ENCODE results near the gene ANKS1A.

Gene ANKS1A

DNA sequence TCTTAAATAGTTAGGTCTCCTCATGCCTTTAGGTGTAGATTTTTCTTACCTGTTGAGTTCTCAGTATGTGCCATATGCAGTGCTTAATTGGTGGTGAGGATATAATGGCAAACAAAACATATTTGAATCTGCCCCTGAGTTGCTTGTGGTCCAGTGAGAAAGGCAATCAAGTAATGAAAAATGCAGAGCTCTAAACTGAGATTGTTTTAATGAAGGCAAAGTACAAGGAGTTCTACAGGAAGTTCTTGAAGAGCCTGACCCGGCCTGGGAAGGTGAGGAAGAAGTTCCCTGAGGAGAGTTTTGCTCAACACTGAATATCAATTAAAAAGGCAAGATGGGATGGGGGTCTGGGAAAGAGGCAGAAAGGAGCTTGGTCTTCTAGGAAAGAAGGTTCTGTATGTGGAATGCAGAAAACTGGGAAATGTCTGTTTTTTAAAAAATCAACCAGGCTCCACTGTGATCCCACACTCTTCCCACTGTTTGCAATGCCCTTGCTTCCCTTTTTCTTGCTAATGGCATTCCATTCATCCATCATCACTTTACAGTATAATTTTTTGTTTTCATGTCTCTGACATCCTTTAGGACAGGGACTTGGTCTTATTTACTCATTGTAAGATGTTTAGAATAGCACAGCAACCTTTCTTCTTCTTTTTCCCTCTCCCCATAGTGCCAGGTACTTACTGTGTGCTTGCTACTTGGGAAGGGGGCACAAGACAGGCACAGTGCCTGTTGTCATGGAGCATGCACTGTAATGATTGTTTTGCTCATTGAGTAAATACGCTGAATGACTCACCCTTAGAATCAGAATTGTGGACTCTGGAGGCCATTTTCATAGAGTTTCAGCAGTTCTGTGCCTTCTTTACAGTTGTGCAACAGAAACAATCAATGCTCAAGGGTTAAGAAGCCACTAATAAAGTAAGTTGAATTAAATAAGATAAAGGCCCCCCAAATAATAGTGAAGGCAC lies 64.3 kb downstream of the ANKS1A start:
- Histone ChIP-seq H3K36me3 (ENCODE audit: insufficient read depth, low read length) (no peaks in the 10 kb centered on the region), H3K9ac (ENCODE audit: low read depth, low read length, poor library complexity, severe bottlenecking) (no peak overlapping the region), H3K4me2 (ENCODE audit: low read depth, low read length, poor library complexity, severe bottlenecking) (no peak overlapping the region), H3K9me3 (ENCODE audit: insufficient read depth, low read depth, low read length) (no peaks in the 10 kb centered on the region), H3K4me1 (ENCODE audit: insufficient read depth, low read length, poor library complexity, severe bottlenecking) (peaks cover 5% of the 10 kb centered on the region), H4K20me1 (ENCODE audit: insufficient read depth, low read length, poor library complexity, severe bottlenecking) (peaks cover 2% of the 10 kb centered on the region), H3F3A (ENCODE audit: low read depth) (no peaks in the 10 kb centered on the region), H3K27me3 (ENCODE audit: insufficient read depth, low read length, poor library complexity, severe bottlenecking) (no peaks in the 10 kb centered on the region), H2AFZ (ENCODE audit: low read length) (no peak overlapping the region), H3K4me3 (ENCODE audit: low read length, poor library complexity, severe bottlenecking) (no peak overlapping the region), H3K9me2 (replicated peaks; ENCODE audit: low read depth, low read length) (no peaks in the 10 kb centered on the region), H3K79me2 (ENCODE audit: insufficient read depth, low read length) (no peaks in the 10 kb centered on the region)
- TF ChIP-seq, protein P1, sequence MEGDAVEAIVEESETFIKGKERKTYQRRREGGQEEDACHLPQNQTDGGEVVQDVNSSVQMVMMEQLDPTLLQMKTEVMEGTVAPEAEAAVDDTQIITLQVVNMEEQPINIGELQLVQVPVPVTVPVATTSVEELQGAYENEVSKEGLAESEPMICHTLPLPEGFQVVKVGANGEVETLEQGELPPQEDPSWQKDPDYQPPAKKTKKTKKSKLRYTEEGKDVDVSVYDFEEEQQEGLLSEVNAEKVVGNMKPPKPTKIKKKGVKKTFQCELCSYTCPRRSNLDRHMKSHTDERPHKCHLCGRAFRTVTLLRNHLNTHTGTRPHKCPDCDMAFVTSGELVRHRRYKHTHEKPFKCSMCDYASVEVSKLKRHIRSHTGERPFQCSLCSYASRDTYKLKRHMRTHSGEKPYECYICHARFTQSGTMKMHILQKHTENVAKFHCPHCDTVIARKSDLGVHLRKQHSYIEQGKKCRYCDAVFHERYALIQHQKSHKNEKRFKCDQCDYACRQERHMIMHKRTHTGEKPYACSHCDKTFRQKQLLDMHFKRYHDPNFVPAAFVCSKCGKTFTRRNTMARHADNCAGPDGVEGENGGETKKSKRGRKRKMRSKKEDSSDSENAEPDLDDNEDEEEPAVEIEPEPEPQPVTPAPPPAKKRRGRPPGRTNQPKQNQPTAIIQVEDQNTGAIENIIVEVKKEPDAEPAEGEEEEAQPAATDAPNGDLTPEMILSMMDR (conservative IDR thresholded peaks at IDR 0.05; ENCODE audit: low read length) = no peak
- TF ChIP-seq EZH2phosphoT487 (IDR thresholded peaks at IDR 0.05; ENCODE audit: borderline replicate concordance) = no peak

DNA sequence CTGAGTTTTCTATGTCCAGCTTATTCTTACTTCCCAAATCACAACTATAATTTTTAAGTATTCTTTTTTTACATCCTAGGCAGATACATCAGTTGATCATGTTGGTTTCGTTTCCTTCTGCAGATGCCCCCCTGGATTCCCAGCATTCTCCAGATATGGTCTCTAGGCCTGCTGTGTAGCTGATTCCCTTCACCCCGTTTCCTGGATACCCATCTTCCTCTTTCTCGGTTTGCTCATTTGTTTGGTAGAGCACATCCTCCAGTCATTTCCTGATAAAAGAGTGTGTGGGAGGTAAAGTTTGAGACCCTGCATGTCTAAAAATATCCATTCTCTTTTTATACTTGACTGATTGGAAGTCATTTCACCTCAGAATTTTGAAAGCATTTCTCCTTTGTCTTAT lies 66.4 kb downstream of the ANKS1A start:
- Histone ChIP-seq H3K9me2 (replicated peaks; ENCODE audit: low read depth, low read length) (no peaks in the 10 kb centered on the region), H3K9ac (ENCODE audit: low read depth, low read length, poor library complexity, severe bottlenecking) (no peak overlapping the region), H3K4me2 (ENCODE audit: low read depth, low read length, poor library complexity, severe bottlenecking) (no peak overlapping the region), H3K9me3 (ENCODE audit: insufficient read depth, low read depth, low read length) (no peaks in the 10 kb centered on the region), H3K36me3 (ENCODE audit: insufficient read depth, low read length) (no peaks in the 10 kb centered on the region), H4K20me1 (ENCODE audit: insufficient read depth, low read length, poor library complexity, severe bottlenecking) (peaks cover 2% of the 10 kb centered on the region), H2AFZ (ENCODE audit: low read length) (no peak overlapping the region), H3K4me1 (ENCODE audit: insufficient read depth, low read length, poor library complexity, severe bottlenecking) (peaks cover 13% of the 10 kb centered on the region), H3K27me3 (ENCODE audit: insufficient read depth, low read length, poor library complexity, severe bottlenecking) (no peaks in the 10 kb centered on the region), H3K79me2 (ENCODE audit: insufficient read depth, low read length) (peaks cover 6% of the 10 kb centered on the region; the same call in 1 of the 2 replicates), H3K4me3 (ENCODE audit: low read length, poor library complexity, severe bottlenecking) (no peak overlapping the region), H3F3A (ENCODE audit: low read depth) (no peaks in the 10 kb centered on the region)
- TF ChIP-seq, protein P1 (conservative IDR thresholded peaks at IDR 0.05; ENCODE audit: low read length) = no peak
- no peak for TF ChIP-seq EZH2phosphoT487 (IDR thresholded peaks at IDR 0.05; ENCODE audit: borderline replicate concordance)

GRCh38 chr6:34957231-34957783 lies 68.3 kb downstream of the ANKS1A start:
- no peaks in the 10 kb centered on the region for H3K9me2 ChIP-seq (replicated peaks; ENCODE audit: low read depth, low read length)
- H4K20me1 ChIP-seq (ENCODE audit: insufficient read depth, low read length, poor library complexity, severe bottlenecking) = peaks cover 2% of the 10 kb centered on the region
- H3K9ac ChIP-seq (ENCODE audit: low read depth, low read length, poor library complexity, severe bottlenecking) = no peak overlapping the region
- H2AFZ ChIP-seq (ENCODE audit: low read length) = no peak overlapping the region
- H3K79me2 ChIP-seq (ENCODE audit: insufficient read depth, low read length) = peaks cover 6% of the 10 kb centered on the region; the same call in 1 of the 2 replicates
- no peaks in the 10 kb centered on the region for H3F3A ChIP-seq (ENCODE audit: low read depth)
- no peaks in the 10 kb centered on the region for H3K9me3 ChIP-seq (ENCODE audit: insufficient read depth, low read depth, low read length)
- no peaks in the 10 kb centered on the region for H3K36me3 ChIP-seq (ENCODE audit: insufficient read depth, low read length)
- peaks cover 16% of the 10 kb centered on the region for H3K4me1 ChIP-seq (ENCODE audit: insufficient read depth, low read length, poor library complexity, severe bottlenecking)
- H3K4me2 ChIP-seq (ENCODE audit: low read depth, low read length, poor library complexity, severe bottlenecking) = no peak overlapping the region
- TF ChIP-seq, protein P1 (conservative IDR thresholded peaks at IDR 0.05; ENCODE audit: low read length) = no peak
- TF ChIP-seq EZH2phosphoT487 (IDR thresholded peaks at IDR 0.05; ENCODE audit: borderline replicate concordance) = no peak
- no peak overlapping the region for H3K4me3 ChIP-seq (ENCODE audit: low read length, poor library complexity, severe bottlenecking)
- H3K27me3 ChIP-seq (ENCODE audit: insufficient read depth, low read length, poor library complexity, severe bottlenecking) = no peaks in the 10 kb centered on the region

Data from Loucy (cell line).